Epithelial cell of prostate (primary cell): ENCODE data around the gene ERVK3-1.
"Not testable (repeated sequence)": the region's sequence is repeated elsewhere in the genome, so short reads cannot be mapped to it uniquely, and the experiment has no call there.

Source experiments
- DNase-seq: peaks from one replicate; pipeline ENCODE4 v3.0.0-alpha.2; 2011; ENCODE audit warnings: low read depth, low spot score
- H3K27ac ChIP-seq: fragments of 450-650 bp; 2 replicates; pipeline ENCODE4 v1.5.1; 2017; ENCODE audit warnings: mild to moderate bottlenecking

The ERVK3-1 gene

GRCh38 chr19:58300620-58301019 is 4.6 kb upstream of the ERVK3-1 start:
- DNase-seq = no peak
- H3K27ac ChIP-seq = no peak overlapping the region

- no peak for DNase-seq
- H3K27ac ChIP-seq = peak overlapping the region; percentile 53
Measured at GRCh38 chr19:58304255-58304654, 922 bp upstream of the ERVK3-1 start.

- no peak for DNase-seq
- peak overlapping the region; percentile 53 for H3K27ac ChIP-seq
Measured at GRCh38 chr19:58304748-58305064, 471 bp upstream of the ERVK3-1 start.

- DNase-seq = no peak
- peak overlapping the region; percentile 53 for H3K27ac ChIP-seq
Measured at GRCh38 chr19:58305932-58306323, 751 bp downstream of the ERVK3-1 start.

GRCh38 chr19:58307736-58308135 is 2.6 kb downstream of the ERVK3-1 start:
- no peak for DNase-seq
- H3K27ac ChIP-seq = no peak overlapping the region

GRCh38 chr19:58310685-58311084 is 5.5 kb downstream of the ERVK3-1 start:
- H3K27ac ChIP-seq, DNase-seq: not testable (repeated sequence)

GRCh38 chr19:58311345-58311865 is 6.2 kb downstream of the ERVK3-1 start:
- H3K27ac ChIP-seq = no peak overlapping the region
- no peak for DNase-seq

- no peak for DNase-seq
- no peak overlapping the region for H3K27ac ChIP-seq
Measured at GRCh38 chr19:58315580-58315979, 10.4 kb downstream of the ERVK3-1 start.

GRCh38 chr19:58317476-58318072 is 12.4 kb downstream of the ERVK3-1 start:
- DNase-seq = no peak
- no peak overlapping the region for H3K27ac ChIP-seq

GRCh38 chr19:58318297-58318696 is 13.1 kb downstream of the ERVK3-1 start:
- DNase-seq = no peak
- no peak overlapping the region for H3K27ac ChIP-seq

GRCh38 chr19:58319241-58319640 is 14.1 kb downstream of the ERVK3-1 start:
- DNase-seq = peak; percentile 59
- peak overlapping the region; percentile 26 for H3K27ac ChIP-seq

GRCh38 chr19:58325311-58326022 is 20.3 kb downstream of the ERVK3-1 start:
- DNase-seq = peak; percentile 52
- peak overlapping the region; percentile 77 for H3K27ac ChIP-seq

- DNase-seq = no peak
- peak overlapping the region; percentile 77 for H3K27ac ChIP-seq
Measured at GRCh38 chr19:58326501-58326913, 21.3 kb downstream of the ERVK3-1 start.

GRCh38 chr19:58326914-58327726 is 21.9 kb downstream of the ERVK3-1 start, which contains the start of gene ZSCAN22:
Gene ZSCAN22 (plus strand): TSS chr19:58326994. CDS start chr19:58334803, 7,809 bp downstream.
- peak; percentile 79 for DNase-seq
- peak within 1 kb of the TSS; percentile 77 for H3K27ac ChIP-seq

GRCh38 chr19:58328999-58329398 is 23.8 kb downstream of the ERVK3-1 start:
- H3K27ac ChIP-seq = no peak overlapping the region
- no peak for DNase-seq

GRCh38 chr19:58330458-58330857 is 25.3 kb downstream of the ERVK3-1 start:
- H3K27ac ChIP-seq = peak overlapping the region; percentile 49
- DNase-seq = peak; percentile 36

- H3K27ac ChIP-seq = no peak overlapping the region
- DNase-seq = no peak
Measured at GRCh38 chr19:58332697-58333096, 27.5 kb downstream of the ERVK3-1 start.

GRCh38 chr19:58334691-58335249 is 29.6 kb downstream of the ERVK3-1 start:
- no peak overlapping the region for H3K27ac ChIP-seq

GRCh38 chr19:58335630-58336029 is 30.5 kb downstream of the ERVK3-1 start:
- no peak for DNase-seq
- no peak overlapping the region for H3K27ac ChIP-seq

More at GRCh38 chr19:58334691-58335249, 29.6 kb downstream of the ERVK3-1 start:
- DNase-seq = no peak

- no peak for DNase-seq
- no peak overlapping the region for H3K27ac ChIP-seq
Measured at GRCh38 chr19:58336216-58336615, 31.0 kb downstream of the ERVK3-1 start.
